Muscle of back (tissue), 13 donors: Measurements from ENCODE around the gene CLIP2. TPM values are rescaled to one million over a fixed set of nuclear protein-coding genes. Genes with fewer than 3 reads are reported as not detected.
"Not testable (repeated sequence)": the region's sequence is repeated elsewhere in the genome, so short reads cannot be mapped to it uniquely, and the experiment has no call there.

Experiments
- DNase-seq, 3 donors: peaks; one replicate each; pipeline versions ENCODE4 v3.0.0 to v3.0.0-alpha.2; 2013
- long read RNA-seq, 9 donors: transcript quantifications; one replicate each; lab custom pipeline, GENCODE V29; 2026
- polyA plus RNA-seq, 10 donors: library from polyadenylated mRNA; unstranded; fragments of 120-200 nt; gene quantifications; one replicate each; pipeline ENCODE4 v1.2.1, GENCODE V29; 2013; ENCODE audit not compliant: insufficient read length in 10 of 10

The CLIP2 gene
- polyA plus RNA-seq = 10 to 100 TPM; 13.7 to 25.8 (median 18.1) TPM
- long read RNA-seq, donor 1 = 0 reads
- long read RNA-seq, donor 2 = 0 reads
- long read RNA-seq, donor 3 = 0 reads
- long read RNA-seq, donor 4 = 0 reads
- long read RNA-seq, donor 5, partial matches to known transcripts = 5 of 5 reads
- long read RNA-seq, donor 5, other reads (novel, unspliced or antisense) = 0 of 5 reads
- long read RNA-seq, donor 6, full-length matches to known transcripts = 1 of 7 reads
- long read RNA-seq, donor 6, partial matches to known transcripts = 6 of 7 reads
- long read RNA-seq, donor 6, other reads (novel, unspliced or antisense) = 0 of 7 reads
- long read RNA-seq, donor 7, full-length matches to known transcripts = 1 of 1 reads
- long read RNA-seq, donor 7, partial matches to known transcripts = 0 of 1 reads
- long read RNA-seq, donor 7, other reads (novel, unspliced or antisense) = 0 of 1 reads
- long read RNA-seq, donor 8, full-length matches to known transcripts = 1 of 1 reads
- long read RNA-seq, donor 8, partial matches to known transcripts = 0 of 1 reads
- long read RNA-seq, donor 8, other reads (novel, unspliced or antisense) = 0 of 1 reads
- long read RNA-seq, donor 9, full-length matches to known transcripts = 1 of 1 reads
- long read RNA-seq, donor 9, partial matches to known transcripts = 0 of 1 reads
- long read RNA-seq, donor 9, other reads (novel, unspliced or antisense) = 0 of 1 reads

GRCh38 chr7:74289018-74289658 is at the start of gene CLIP2:
Gene CLIP2, plus strand, starts transcription at chr7:74289407. Its CDS starts 28,140 bp downstream, at chr7:74317547.
- DNase-seq = peak; percentile 79 to 92 (median 84)

GRCh38 chr7:74240482-74240881 is 48.7 kb upstream of the CLIP2 start:
- no peak for DNase-seq

- DNase-seq = no peak
Measured at GRCh38 chr7:74242122-74242443, 47.1 kb upstream of the CLIP2 start.

- DNase-seq = no peak
Measured at GRCh38 chr7:74246497-74246896, 42.7 kb upstream of the CLIP2 start.

- no peak for DNase-seq
Measured at GRCh38 chr7:74248156-74248555, 41.1 kb upstream of the CLIP2 start.

GRCh38 chr7:74249058-74249457 is 40.1 kb upstream of the CLIP2 start:
- not testable (repeated sequence) for DNase-seq

- peak in 1 of 3 donors; percentile 29 for DNase-seq
Measured at GRCh38 chr7:74252893-74253292, 36.3 kb upstream of the CLIP2 start.

- DNase-seq = no peak
Measured at GRCh38 chr7:74253331-74253730, 35.9 kb upstream of the CLIP2 start.

GRCh38 chr7:74253835-74254128 is 35.4 kb upstream of the CLIP2 start:
- no peak for DNase-seq

GRCh38 chr7:74254129-74254857 is 34.9 kb upstream of the CLIP2 start, which contains the start of gene RFC2:
Gene RFC2, minus strand, starts transcription at chr7:74254399. Its CDS starts 16 bp downstream, at chr7:74254383.
- peak; percentile 96 to 99 (median 99) for DNase-seq

GRCh38 chr7:74254858-74255379 is 34.3 kb upstream of the CLIP2 start:
- DNase-seq = no peak

- DNase-seq = not testable (repeated sequence)
Measured at GRCh38 chr7:74255461-74255860, 33.7 kb upstream of the CLIP2 start.

- peak in 2 of 3 donors; percentile 31 to 64 for DNase-seq
Measured at GRCh38 chr7:74256491-74257408, 32.5 kb upstream of the CLIP2 start.

GRCh38 chr7:74258639-74259038 is 30.6 kb upstream of the CLIP2 start:
- DNase-seq = no peak

GRCh38 chr7:74262639-74263398 is 26.4 kb upstream of the CLIP2 start:
- DNase-seq = peak; percentile 25 to 52 (median 33)

GRCh38 chr7:74263399-74264120 is 25.6 kb upstream of the CLIP2 start:
- no peak for DNase-seq

GRCh38 chr7:74266191-74266963 is 22.8 kb upstream of the CLIP2 start:
- no peak for DNase-seq
